ENCODE measurements around the gene GPR65.

GPR65 gene

DNA sequence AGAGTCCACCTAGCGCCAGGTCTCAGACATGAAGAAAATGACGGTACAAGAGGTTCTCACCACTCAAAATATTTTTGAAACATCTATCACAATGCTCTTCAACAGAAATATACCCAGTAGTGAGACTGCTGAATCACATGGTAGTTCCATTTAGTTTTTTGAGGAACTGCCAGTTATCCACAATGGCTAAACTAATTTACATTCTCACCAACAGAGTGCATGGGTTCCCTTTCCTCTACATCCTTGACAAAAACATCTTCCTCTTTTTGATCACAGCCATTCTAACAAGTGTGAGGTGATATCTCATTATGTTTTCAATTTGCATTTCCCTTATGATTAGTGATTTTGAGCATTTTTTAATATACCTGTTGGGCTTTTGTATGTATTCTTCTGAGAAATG lies 5.7 kb upstream of the GPR65 start (continued):
- TF ChIP-seq, protein P1, sequence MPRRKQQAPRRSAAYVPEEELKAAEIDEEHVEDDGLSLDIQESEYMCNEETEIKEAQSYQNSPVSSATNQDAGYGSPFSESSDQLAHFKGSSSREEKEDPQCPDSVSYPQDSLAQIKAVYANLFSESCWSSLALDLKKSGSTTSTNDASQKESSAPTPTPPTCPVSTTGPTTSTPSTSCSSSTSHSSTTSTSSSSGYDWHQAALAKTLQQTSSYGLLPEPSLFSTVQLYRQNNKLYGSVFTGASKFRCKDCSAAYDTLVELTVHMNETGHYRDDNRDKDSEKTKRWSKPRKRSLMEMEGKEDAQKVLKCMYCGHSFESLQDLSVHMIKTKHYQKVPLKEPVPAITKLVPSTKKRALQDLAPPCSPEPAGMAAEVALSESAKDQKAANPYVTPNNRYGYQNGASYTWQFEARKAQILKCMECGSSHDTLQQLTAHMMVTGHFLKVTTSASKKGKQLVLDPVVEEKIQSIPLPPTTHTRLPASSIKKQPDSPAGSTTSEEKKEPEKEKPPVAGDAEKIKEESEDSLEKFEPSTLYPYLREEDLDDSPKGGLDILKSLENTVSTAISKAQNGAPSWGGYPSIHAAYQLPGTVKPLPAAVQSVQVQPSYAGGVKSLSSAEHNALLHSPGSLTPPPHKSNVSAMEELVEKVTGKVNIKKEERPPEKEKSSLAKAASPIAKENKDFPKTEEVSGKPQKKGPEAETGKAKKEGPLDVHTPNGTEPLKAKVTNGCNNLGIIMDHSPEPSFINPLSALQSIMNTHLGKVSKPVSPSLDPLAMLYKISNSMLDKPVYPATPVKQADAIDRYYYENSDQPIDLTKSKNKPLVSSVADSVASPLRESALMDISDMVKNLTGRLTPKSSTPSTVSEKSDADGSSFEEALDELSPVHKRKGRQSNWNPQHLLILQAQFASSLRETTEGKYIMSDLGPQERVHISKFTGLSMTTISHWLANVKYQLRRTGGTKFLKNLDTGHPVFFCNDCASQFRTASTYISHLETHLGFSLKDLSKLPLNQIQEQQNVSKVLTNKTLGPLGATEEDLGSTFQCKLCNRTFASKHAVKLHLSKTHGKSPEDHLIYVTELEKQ (tag by site-specific recombination; IDR thresholded peaks at IDR 0.05; ENCODE audit: borderline replicate concordance): no peak
- TF ChIP-seq HOXD13 (CRISPR knock-in tag; IDR thresholded peaks at IDR 0.05; ENCODE audit: borderline replicate concordance) (no peak), ZNF394 (tag by site-specific recombination; IDR thresholded peaks at IDR 0.05; ENCODE audit: borderline replicate concordance) (no peak), ZNF169 (tag by site-specific recombination; IDR thresholded peaks at IDR 0.05) (no peak), SALL2 (tag by site-specific recombination; IDR thresholded peaks at IDR 0.05; ENCODE audit: borderline replicate concordance) (no peak), ZNF621 (tag by site-specific recombination; IDR thresholded peaks at IDR 0.05) (no peak), ZNF155 (tag by site-specific recombination; IDR thresholded peaks at IDR 0.05) (no peak), ZNF830 (tag by site-specific recombination; IDR thresholded peaks at IDR 0.05; ENCODE audit: low read depth) (no peak)

DNA sequence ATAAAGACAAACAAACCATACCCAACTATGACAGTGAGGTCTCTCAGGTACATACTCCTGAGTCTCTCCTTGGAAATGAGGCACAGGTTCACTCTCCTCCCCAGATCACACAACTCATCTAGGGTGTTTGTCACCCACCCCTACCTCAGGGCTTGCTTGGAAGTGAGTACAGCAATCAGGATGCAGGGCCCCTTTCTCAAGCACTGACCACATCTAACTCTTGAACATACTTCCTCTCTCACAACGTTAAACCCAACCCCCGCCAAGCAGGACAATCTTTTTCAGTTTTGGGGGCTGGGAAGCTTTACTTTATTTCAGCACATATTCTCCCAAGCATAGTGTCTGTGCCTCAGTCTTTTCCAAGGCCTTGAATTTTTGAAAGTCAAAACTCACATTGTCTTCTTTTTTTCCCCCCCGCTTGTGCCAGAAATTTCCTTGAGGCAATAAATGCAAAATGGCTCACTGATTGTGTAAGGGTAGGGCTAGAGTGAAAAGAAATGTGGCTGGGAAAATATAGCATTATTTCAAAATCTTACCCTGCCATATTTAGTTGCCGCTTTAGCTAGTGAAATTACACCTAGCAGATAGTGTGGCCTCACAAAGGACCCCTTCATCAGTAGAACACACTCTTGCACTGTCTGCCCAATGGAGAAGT lies 2.4 kb upstream of the GPR65 start:
- H3K36me3 ChIP-seq (ENCODE audit: control insufficient read depth in 2 of 2, insufficient read depth in 1 of 2, low read length in 2 of 2): no peaks in the 10 kb centered on the region
- ChIA-PET POLR2A (no interaction called here), CTCF (interaction anchor here (0.6 to 1.3 kb wide), 3 partner anchors 12 to 490 kb away, joined by 3 read pairs; no protein-coding TSS in a partner anchor)
- H3K4me3 ChIP-seq (ENCODE audit: low read depth, low read length): no peak overlapping the region
- no peak for TF ChIP-seq ZNF548 (tag by site-specific recombination; IDR thresholded peaks at IDR 0.05)
- TF ChIP-seq YY2 (tag by site-specific recombination; IDR thresholded peaks at IDR 0.05): no peak
- TF ChIP-seq ZNF596 (tag by site-specific recombination; IDR thresholded peaks at IDR 0.05): no peak
- TF ChIP-seq ZNF514 (tag by site-specific recombination; IDR thresholded peaks at IDR 0.05): no peak
- H3K9me3 ChIP-seq (ENCODE audit: control insufficient read depth, insufficient read depth, low read depth, low read length): no peaks in the 10 kb centered on the region
- no peaks in the 10 kb centered on the region for H3K4me1 ChIP-seq (ENCODE audit: control insufficient read depth, insufficient read depth, low read length)
- H3K27ac ChIP-seq (ENCODE audit: extremely low read depth, low read depth, low read length): no peak overlapping the region

DNA sequence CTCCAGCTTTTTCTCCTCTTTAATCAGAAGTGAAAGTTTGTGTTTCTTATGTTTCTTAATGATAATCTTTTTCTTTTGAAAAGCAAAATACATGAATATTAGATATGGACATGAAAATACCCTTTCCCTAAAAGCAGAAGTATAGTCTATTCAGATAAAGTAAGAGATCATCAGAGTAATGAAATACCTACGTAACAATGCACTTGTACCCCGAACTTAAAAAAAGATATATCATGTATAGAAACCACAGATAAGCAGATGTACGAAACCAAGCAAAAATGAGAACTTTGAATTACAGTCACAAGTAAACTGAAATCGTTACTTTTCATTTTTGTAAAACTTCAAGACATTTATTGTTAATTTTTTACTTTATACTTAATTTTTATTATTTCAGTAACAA lies 1.5 kb upstream of the GPR65 start:
- Histone ChIP-seq H3K4me1 (ENCODE audit: control insufficient read depth, insufficient read depth, low read length) (no peaks in the 10 kb centered on the region), H3K27ac (ENCODE audit: extremely low read depth, low read depth, low read length) (no peak overlapping the region), H3K9me3 (ENCODE audit: control insufficient read depth, insufficient read depth, low read depth, low read length) (no peaks in the 10 kb centered on the region), H3K4me3 (ENCODE audit: low read depth, low read length) (no peak overlapping the region), H3K36me3 (ENCODE audit: control insufficient read depth in 2 of 2, insufficient read depth in 1 of 2, low read length in 2 of 2) (no peaks in the 10 kb centered on the region)
- TF ChIP-seq ZNF354C (tag by site-specific recombination; IDR thresholded peaks at IDR 0.05; ENCODE audit: borderline replicate concordance, low read depth) (no peak), ZNF2 (tag by site-specific recombination; IDR thresholded peaks at IDR 0.05) (no peak), ZNF202 (tag by site-specific recombination; IDR thresholded peaks at IDR 0.05; ENCODE audit: borderline replicate concordance) (no peak)
- CTCF ChIA-PET: no interaction called here
- POLR2A ChIA-PET: no interaction called here

DNA sequence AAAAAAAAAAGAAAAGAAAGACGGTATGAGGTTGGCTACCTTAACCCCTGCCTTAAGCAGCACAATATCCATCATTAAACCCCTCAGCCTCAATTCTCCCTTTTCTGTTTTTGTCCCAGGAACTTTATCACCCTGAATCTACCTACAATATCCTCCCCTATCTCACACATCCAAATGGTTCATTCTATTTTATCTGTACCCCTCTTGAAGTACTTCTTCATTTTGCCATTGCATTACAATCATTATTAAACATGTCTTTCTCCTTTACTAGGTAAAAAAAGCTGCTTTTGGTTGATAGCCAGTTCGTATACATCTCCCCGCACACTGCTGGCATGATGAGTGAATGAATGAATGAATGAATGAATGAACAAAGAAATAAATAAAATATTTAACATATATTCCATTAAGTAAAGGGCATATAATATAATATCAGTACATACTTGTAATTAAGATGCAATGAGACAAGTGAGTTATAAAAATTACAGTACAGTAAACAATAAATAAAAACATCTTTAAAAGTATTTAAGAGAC lies 364 bp upstream of the GPR65 start:
- POLR2A ChIA-PET: no interaction called here
- no peaks in the 10 kb centered on the region for H3K36me3 ChIP-seq (ENCODE audit: control insufficient read depth in 2 of 2, insufficient read depth in 1 of 2, low read length in 2 of 2)
- TF ChIP-seq, protein P2, sequence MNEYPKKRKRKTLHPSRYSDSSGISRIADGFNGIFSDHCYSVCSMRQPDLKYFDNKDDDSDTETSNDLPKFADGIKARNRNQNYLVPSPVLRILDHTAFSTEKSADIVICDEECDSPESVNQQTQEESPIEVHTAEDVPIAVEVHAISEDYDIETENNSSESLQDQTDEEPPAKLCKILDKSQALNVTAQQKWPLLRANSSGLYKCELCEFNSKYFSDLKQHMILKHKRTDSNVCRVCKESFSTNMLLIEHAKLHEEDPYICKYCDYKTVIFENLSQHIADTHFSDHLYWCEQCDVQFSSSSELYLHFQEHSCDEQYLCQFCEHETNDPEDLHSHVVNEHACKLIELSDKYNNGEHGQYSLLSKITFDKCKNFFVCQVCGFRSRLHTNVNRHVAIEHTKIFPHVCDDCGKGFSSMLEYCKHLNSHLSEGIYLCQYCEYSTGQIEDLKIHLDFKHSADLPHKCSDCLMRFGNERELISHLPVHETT (tag by site-specific recombination; IDR thresholded peaks at IDR 0.05): no peak
- TF ChIP-seq, protein P3, sequence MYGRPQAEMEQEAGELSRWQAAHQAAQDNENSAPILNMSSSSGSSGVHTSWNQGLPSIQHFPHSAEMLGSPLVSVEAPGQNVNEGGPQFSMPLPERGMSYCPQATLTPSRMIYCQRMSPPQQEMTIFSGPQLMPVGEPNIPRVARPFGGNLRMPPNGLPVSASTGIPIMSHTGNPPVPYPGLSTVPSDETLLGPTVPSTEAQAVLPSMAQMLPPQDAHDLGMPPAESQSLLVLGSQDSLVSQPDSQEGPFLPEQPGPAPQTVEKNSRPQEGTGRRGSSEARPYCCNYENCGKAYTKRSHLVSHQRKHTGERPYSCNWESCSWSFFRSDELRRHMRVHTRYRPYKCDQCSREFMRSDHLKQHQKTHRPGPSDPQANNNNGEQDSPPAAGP (tag by site-specific recombination; IDR thresholded peaks at IDR 0.05): no peak
- TF ChIP-seq ZNF623 (tag by site-specific recombination; IDR thresholded peaks at IDR 0.05) (no peak), ZNF654 (tag by site-specific recombination; IDR thresholded peaks at IDR 0.05; ENCODE audit: low read depth) (no peak), ZNF157 (tag by site-specific recombination; IDR thresholded peaks at IDR 0.05) (no peak), ZSCAN16 (tag by site-specific recombination; IDR thresholded peaks at IDR 0.05) (no peak), ZNF311 (tag by site-specific recombination; IDR thresholded peaks at IDR 0.05; ENCODE audit: borderline replicate concordance) (no peak)
- TF ChIP-seq, protein P4, sequence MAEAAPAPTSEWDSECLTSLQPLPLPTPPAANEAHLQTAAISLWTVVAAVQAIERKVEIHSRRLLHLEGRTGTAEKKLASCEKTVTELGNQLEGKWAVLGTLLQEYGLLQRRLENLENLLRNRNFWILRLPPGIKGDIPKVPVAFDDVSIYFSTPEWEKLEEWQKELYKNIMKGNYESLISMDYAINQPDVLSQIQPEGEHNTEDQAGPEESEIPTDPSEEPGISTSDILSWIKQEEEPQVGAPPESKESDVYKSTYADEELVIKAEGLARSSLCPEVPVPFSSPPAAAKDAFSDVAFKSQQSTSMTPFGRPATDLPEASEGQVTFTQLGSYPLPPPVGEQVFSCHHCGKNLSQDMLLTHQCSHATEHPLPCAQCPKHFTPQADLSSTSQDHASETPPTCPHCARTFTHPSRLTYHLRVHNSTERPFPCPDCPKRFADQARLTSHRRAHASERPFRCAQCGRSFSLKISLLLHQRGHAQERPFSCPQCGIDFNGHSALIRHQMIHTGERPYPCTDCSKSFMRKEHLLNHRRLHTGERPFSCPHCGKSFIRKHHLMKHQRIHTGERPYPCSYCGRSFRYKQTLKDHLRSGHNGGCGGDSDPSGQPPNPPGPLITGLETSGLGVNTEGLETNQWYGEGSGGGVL (tag by site-specific recombination; IDR thresholded peaks at IDR 0.05): no peak

More for the DNA sequence above, 364 bp upstream of the GPR65 start:
- H3K9me3 ChIP-seq (ENCODE audit: control insufficient read depth, insufficient read depth, low read depth, low read length): no peaks in the 10 kb centered on the region
- no peak overlapping the region for H3K4me3 ChIP-seq (ENCODE audit: low read depth, low read length)
- no peaks in the 10 kb centered on the region for H3K4me1 ChIP-seq (ENCODE audit: control insufficient read depth, insufficient read depth, low read length)
- no peak overlapping the region for H3K27ac ChIP-seq (ENCODE audit: extremely low read depth, low read depth, low read length)
- CTCF ChIA-PET: no interaction called here
